IMR-90 (cell line): ENCODE data around the gene SFXN3. TPM values are rescaled to one million over a fixed set of nuclear protein-coding genes. Genes with fewer than 3 reads are reported as not detected.

ENCODE experiments used
- ATAC-seq: fragments of 200-7000 bp; cut with Tn5 transposase; 2 replicates; pipeline ENCODE4 v1.9.1; 2020; ENCODE audit warnings: low read depth, mild to moderate bottlenecking, moderate library complexity
- BruUV-seq: library from RNA; stranded (reverse); fragments of 400-500 nt; replicated peaks from 2 replicates; lab custom pipeline; 2021; lab: Mats Ljungman, UMichigan
- CTCF ChIA-PET: fragments of 300-600 bp; formaldehyde crosslinking; extraction: SDS; loops from one replicate; lab custom pipeline; 2021; ENCODE audit warnings: antibody characterized with exemption; lab: Yijun Ruan, JAX
- POLR2A ChIA-PET: fragments of 300-600 bp; sonication (Branson Sonifier 250); formaldehyde crosslinking; loops from one replicate; lab custom pipeline; 2022; ENCODE audit warnings: antibody characterized with exemption; ENCODE audit not compliant: unreplicated experiment; lab: Charles Lee
- DNase-seq: peaks from one replicate; pipeline ENCODE4 v3.0.0; 2013
- H2AFZ ChIP-seq: replicated peaks from 2 replicates; pipeline ENCODE3; 2013; ENCODE audit warnings: low read length, mild to moderate bottlenecking; ENCODE audit not compliant: poor library complexity
- H2AK5ac ChIP-seq: 2 replicates; pipeline ENCODE4 v1.6.1; 2013; ENCODE audit warnings: low read depth, low read length, inconsistent platforms
- H2AK9ac ChIP-seq: replicated peaks from 2 replicates; pipeline ENCODE3; 2013; ENCODE audit warnings: mild to moderate bottlenecking, low read depth, low read length, moderate library complexity; ENCODE audit not compliant: poor library complexity
- H2BK120ac ChIP-seq: 2 replicates; pipeline ENCODE4 v1.6.1; 2013; ENCODE audit warnings: low read depth, low read length, inconsistent platforms
- H2BK15ac ChIP-seq: 3 replicates; pipeline ENCODE4 v1.6.1; 2013; ENCODE audit warnings: low read depth, low read length, inconsistent platforms
- H2BK20ac ChIP-seq: 2 replicates; pipeline ENCODE4 v1.6.1; 2013; ENCODE audit warnings: low read depth, mild to moderate bottlenecking, inconsistent platforms, low read length, moderate library complexity
- H2BK5ac ChIP-seq: 2 replicates; pipeline ENCODE4 v1.6.1; 2013; ENCODE audit warnings: mild to moderate bottlenecking, low read depth, low read length, inconsistent platforms; ENCODE audit not compliant: poor library complexity, severe bottlenecking
- H3K14ac ChIP-seq: replicated peaks from 2 replicates; pipeline ENCODE4 v1.6.1; 2013; ENCODE audit warnings: low read depth, low read length, inconsistent platforms
- H3K18ac ChIP-seq: 2 replicates; pipeline ENCODE4 v1.6.1; 2013; ENCODE audit warnings: low read depth, low read length, control low read depth
- H3K23ac ChIP-seq: 2 replicates; pipeline ENCODE4 v1.6.1; 2013; ENCODE audit warnings: low read depth, low read length, inconsistent platforms
- H3K27ac ChIP-seq: 2 replicates; pipeline ENCODE4 v1.5.1; 2013; ENCODE audit warnings: mild to moderate bottlenecking, control low read depth, low read length; ENCODE audit not compliant: insufficient read depth
- H3K27me3 ChIP-seq: 2 replicates; pipeline ENCODE4 v1.6.1; 2013; ENCODE audit warnings: low read length; ENCODE audit not compliant: control insufficient read depth, insufficient read depth
- H3K36me3 ChIP-seq: 2 replicates; pipeline ENCODE4 v1.6.1; 2013; ENCODE audit warnings: low read length, mixed read lengths; ENCODE audit not compliant: control insufficient read depth, insufficient read depth
- H3K4ac ChIP-seq: 2 replicates; pipeline ENCODE4 v1.6.1; 2013; ENCODE audit warnings: low read depth, low read length, inconsistent platforms
- H3K4me1 ChIP-seq: 2 replicates; pipeline ENCODE4 v1.6.1; 2013; ENCODE audit warnings: low read length, mixed read lengths; ENCODE audit not compliant: control insufficient read depth, insufficient read depth
- H3K4me2 ChIP-seq: 2 replicates; pipeline ENCODE4 v1.6.1; 2013; ENCODE audit warnings: low read depth, mild to moderate bottlenecking, control low read depth, low read length, moderate library complexity
- H3K4me3 ChIP-seq: 2 replicates; pipeline ENCODE4 v1.5.1; 2013; ENCODE audit warnings: low read depth, mild to moderate bottlenecking, control low read depth, low read length, moderate library complexity; ENCODE audit not compliant: insufficient read depth
- H3K56ac ChIP-seq: 2 replicates; pipeline ENCODE4 v1.6.1; 2013; ENCODE audit warnings: low read length, inconsistent platforms; ENCODE audit not compliant: insufficient read depth; ENCODE audit errors: extremely low read depth
- H3K79me1 ChIP-seq, 2 experiments: 2 replicates each; pipeline ENCODE4 v1.6.1; 2013; ENCODE audit warnings: low read length in 2 of 2, inconsistent platforms in 1 of 2, low read depth in 1 of 2
- H3K9ac ChIP-seq: 2 replicates; pipeline ENCODE4 v1.6.1; 2013; ENCODE audit warnings: low read depth, low read length, control low read depth
- H3K9me1 ChIP-seq: 2 replicates; pipeline ENCODE4 v1.6.1; 2013; ENCODE audit warnings: low read length, inconsistent platforms; ENCODE audit not compliant: insufficient read depth
- H3K9me3 ChIP-seq: 2 replicates; pipeline ENCODE4 v1.6.1; 2013; ENCODE audit warnings: low read length; ENCODE audit not compliant: control insufficient read depth, insufficient read depth
- H4K20me1 ChIP-seq: 2 replicates; pipeline ENCODE4 v1.6.1; 2013; ENCODE audit warnings: low read length, inconsistent platforms; ENCODE audit not compliant: insufficient read depth
- H4K5ac ChIP-seq: 2 replicates; pipeline ENCODE4 v1.6.1; 2013; ENCODE audit warnings: mild to moderate bottlenecking, low read depth, low read length, control low read depth
- H4K8ac ChIP-seq, 2 experiments: 2 replicates each; pipeline ENCODE4 v1.6.1; 2013; ENCODE audit warnings: low read depth in 2 of 2, low read length in 2 of 2, control low read depth in 1 of 2, inconsistent platforms in 1 of 2
- H4K91ac ChIP-seq: 2 replicates; pipeline ENCODE4 v1.6.1; 2013; ENCODE audit warnings: low read depth, low read length, inconsistent platforms; ENCODE audit not compliant: insufficient read depth
- CTCF ChIP-seq: conservative IDR thresholded peaks from 2 replicates; pipeline ENCODE4 v1.5.1; 2012; ENCODE audit warnings: mild to moderate bottlenecking, low read depth, low read length, improper control_type of control experiment
- ELK1 ChIP-seq: fragments of 150-350 bp; IDR thresholded peaks from 2 replicates; pipeline ENCODE4 v1.6.1; 2016; ENCODE audit warnings: low read depth, mild to moderate bottlenecking, low read length, moderate library complexity, borderline replicate concordance
- FOS ChIP-seq: fragments of 150-350 bp; IDR thresholded peaks from 2 replicates; pipeline ENCODE4 v1.6.1; 2016; ENCODE audit warnings: low read depth, low read length
- RFX5 ChIP-seq: IDR thresholded peaks from 2 replicates; pipeline ENCODE4 v1.8.0; 2012; ENCODE audit warnings: low read depth, mild to moderate bottlenecking, low read length, moderate library complexity
- dilution Hi-C: fragments of 300-500 bp; cut with HindIII; formaldehyde crosslinking; loops from one replicate; pipeline ENCODE4 v1.14.3; 2018; ENCODE audit warnings: low sequenced_read_pairs; ENCODE audit not compliant: unreplicated experiment
- in situ Hi-C: fragments of 300-500 bp; cut with MboI; formaldehyde crosslinking; loops from 3 replicates; pipeline ENCODE4 v1.14.3; 2019; ENCODE audit warnings: low sequenced_read_pairs, inconsistent platforms, mixed read lengths
- intact Hi-C: fragments of 100-400 bp; cut with micrococcal nuclease; formaldehyde crosslinking; loops from 2 replicates; pipeline ENCODE4 v1.10.0; 2022
- polyA plus RNA-seq, 3 experiments: library from polyadenylated mRNA; depleted of rRNA; stranded (reverse); fragments of >200 nt; gene quantifications; 2 replicates each; pipeline ENCODE4 v1.2.3, GENCODE V29; 2012; ENCODE audit warnings: low replicate concordance in 1 of 3
- total RNA-seq: library from RNA; depleted of rRNA; stranded (reverse); fragments of >200 nt; gene quantifications from 2 replicates; pipeline ENCODE4 v1.2.3, GENCODE V29; 2012

The SFXN3 gene
- total and polyA plus RNA-seq, 2 of the 4 experiments (the other 2 are of a cell fraction) = 64.7 to 77.2 TPM

DNA sequence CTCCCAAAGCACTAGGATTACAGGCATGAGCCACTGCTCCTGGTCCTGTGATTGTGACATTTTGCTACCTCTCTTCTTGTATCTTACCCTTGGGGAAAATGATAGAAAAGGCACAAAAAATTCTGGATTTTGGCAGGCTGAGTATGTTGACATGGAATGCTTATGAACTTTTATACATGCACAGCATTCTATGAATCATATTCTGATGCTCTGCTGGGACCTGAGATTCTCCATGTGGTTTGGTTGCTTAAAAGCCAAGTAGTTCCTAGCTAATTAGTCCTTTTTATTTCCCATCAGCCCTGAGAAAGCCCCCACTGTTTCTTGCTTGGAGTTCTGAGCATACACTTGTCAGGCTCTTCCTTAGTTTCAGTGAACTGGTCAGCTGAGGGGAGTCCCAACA is 22.5 kb downstream of the SFXN3 start:
- Histone ChIP-seq H3K9ac (no peak overlapping the region), H3K79me1 (peaks cover 4 to 19% of the 10 kb centered on the region in 2 experiments; a peak in 3 of 4 replicates), H2AK5ac (no peak overlapping the region), H4K20me1 (no peaks in the 10 kb centered on the region), H4K8ac (no peak overlapping the region), H3K56ac (no peak overlapping the region), H3K14ac (no peak overlapping the region), H2BK15ac (no peak overlapping the region), H3K4me1 (peaks cover 10% of the 10 kb centered on the region), H4K91ac (no peak overlapping the region), H2AFZ (peak overlapping the region; percentile 53), H3K23ac (no peak overlapping the region), H2AK9ac (no peak overlapping the region), H3K9me3 (no peaks in the 10 kb centered on the region), H3K4ac (no peak overlapping the region), H2BK5ac (no peak overlapping the region), H3K27ac (no peak overlapping the region), H2BK120ac (no peak overlapping the region), H3K4me3 (no peak overlapping the region), H3K27me3 (peaks cover 15% of the 10 kb centered on the region), H4K5ac (no peak overlapping the region), H3K18ac (no peak overlapping the region), H2BK20ac (no peak overlapping the region), H3K9me1 (no peaks in the 10 kb centered on the region), H3K4me2 (no peak overlapping the region), H3K36me3 (no peaks in the 10 kb centered on the region)
- in situ Hi-C loops = no loop called here
- CTCF ChIA-PET = interaction anchor here (1.8 kb wide), 1 partner anchor 13 kb away, joined by 5 read pairs; no protein-coding TSS in a partner anchor
- POLR2A ChIA-PET = no interaction called here
- TF ChIP-seq FOS (peak; percentile 26; the same call in 1 of the 2 replicates), RFX5 (no peak), ELK1 (no peak), CTCF (no peak)
- peak; percentile 74 for DNase-seq
- intact Hi-C loops = no loop called here
- ATAC-seq = peak; percentile 46; the same call in 1 of the 2 replicates
- dilution Hi-C loops = no loop called here
- no TSS peak for BruUV-seq
